GM21786 (cell line): Measurements from ENCODE around the gene SFXN1.

Experiments used
- ATAC-seq: cut with Tn5 transposase; IDR thresholded peaks from one replicate; pipeline ENCODE4 v1.9.1; 2021; ENCODE audit not compliant: unreplicated experiment

SFXN1 gene

GRCh38 chr5:175465282-175465681 lies 13.1 kb upstream of the SFXN1 start:
- no peak for ATAC-seq

GRCh38 chr5:175466700-175467318 lies 11.6 kb upstream of the SFXN1 start:
- ATAC-seq: no peak

- ATAC-seq: no peak
Measured at GRCh38 chr5:175467983-175468690, 10.2 kb upstream of the SFXN1 start.

- ATAC-seq: no peak
Measured at GRCh38 chr5:175468892-175469291, 9.5 kb upstream of the SFXN1 start.

GRCh38 chr5:175469916-175470315 lies 8.4 kb upstream of the SFXN1 start:
- ATAC-seq: no peak

- no peak for ATAC-seq
Measured at GRCh38 chr5:175470781-175471180, 7.6 kb upstream of the SFXN1 start.

GRCh38 chr5:175471196-175471595 lies 7.2 kb upstream of the SFXN1 start:
- no peak for ATAC-seq

- no peak for ATAC-seq
Measured at GRCh38 chr5:175471628-175472027, 6.7 kb upstream of the SFXN1 start.

GRCh38 chr5:175472378-175472777 lies 6.0 kb upstream of the SFXN1 start:
- ATAC-seq: no peak

GRCh38 chr5:175475248-175475647 lies 3.1 kb upstream of the SFXN1 start:
- ATAC-seq: no peak

GRCh38 chr5:175477440-175477839 lies 920 bp upstream of the SFXN1 start:
- no peak for ATAC-seq

- no peak for ATAC-seq
Measured at GRCh38 chr5:175478008-175478383, 364 bp upstream of the SFXN1 start.

GRCh38 chr5:175479125-175479881 lies 943 bp downstream of the SFXN1 start:
- no peak for ATAC-seq

- no peak for ATAC-seq
Measured at GRCh38 chr5:175483337-175483736, 5.0 kb downstream of the SFXN1 start.

- no peak for ATAC-seq
Measured at GRCh38 chr5:175484322-175484721, 6.0 kb downstream of the SFXN1 start.

GRCh38 chr5:175484829-175485228 lies 6.5 kb downstream of the SFXN1 start:
- no peak for ATAC-seq

GRCh38 chr5:175485631-175486030 lies 7.3 kb downstream of the SFXN1 start:
- no peak for ATAC-seq

GRCh38 chr5:175487514-175488222 lies 9.3 kb downstream of the SFXN1 start:
- ATAC-seq: no peak

GRCh38 chr5:175489693-175490443 lies 11.5 kb downstream of the SFXN1 start:
- ATAC-seq: no peak

GRCh38 chr5:175491223-175491622 lies 12.9 kb downstream of the SFXN1 start:
- ATAC-seq: no peak

- no peak for ATAC-seq
Measured at GRCh38 chr5:175493260-175493659, 14.9 kb downstream of the SFXN1 start.
